Right atrium auricular region (tissue), 2 donors: ENCODE data around the gene SSBP3. TPM values are rescaled to one million over a fixed set of nuclear protein-coding genes. Genes with fewer than 3 reads are reported as not detected.

Experiments used
- DNase-seq: peaks from one replicate; pipeline ENCODE4 v3.0.0-alpha.2; 2019; ENCODE audit warnings: low spot score
- H3K27ac ChIP-seq, 2 donors: fragments of 200-600 bp; sonication (generic); 1 replicate in 1 of 2; 2 replicates in 1 of 2; pipeline ENCODE4 v1.5.1; 2016 to 2019
- H3K27me3 ChIP-seq, 2 donors: fragments of 200-600 bp; sonication (generic); one replicate each; pipeline versions ENCODE4 v1.5.1 to v1.6.0; 2017 to 2019
- H3K36me3 ChIP-seq: fragments of 200-600 bp; sonication (generic); one replicate; pipeline ENCODE4 v1.5.1; 2016
- H3K4me1 ChIP-seq, 2 donors: fragments of 200-600 bp; sonication (generic); one replicate each; pipeline versions ENCODE4 v1.5.1 to v1.6.0; 2017 to 2019
- H3K4me3 ChIP-seq, 2 donors: fragments of 200-600 bp; sonication (generic); 1 replicate in 1 of 2; 2 replicates in 1 of 2; pipeline ENCODE4 v1.5.1; 2017 to 2019; ENCODE audit warnings: mild to moderate bottlenecking in 1 of 2, moderate library complexity in 1 of 2
- H3K9me3 ChIP-seq, 2 donors: fragments of 200-600 bp; sonication (generic); one replicate each; pipeline ENCODE4 v1.5.1; 2019
- total RNA-seq, 2 donors: library from RNA; depleted of rRNA; stranded (reverse); fragments of >200 nt; gene quantifications; one replicate each; pipeline ENCODE4 v1.1.0, GENCODE V29; 2016
- TF ChIP-seq, protein P1 (sequence below), 2 donors: fragments of 200-600 bp; sonication (generic); IDR thresholded peaks; one replicate each; pipeline ENCODE4 v1.5.1; 2019; ENCODE audit warnings: antibody characterized with exemption in 2 of 2

Gene SSBP3
- total RNA-seq, 2 donors from 2014 or later, result 15.2 to 16.6 TPM

GRCh38 chr1:54178296-54179070 is 227.7 kb downstream of the SSBP3 start:
- Histone ChIP-seq H3K9me3 (no peaks in the 10 kb centered on the region), H3K36me3 (peaks cover 5% of the 10 kb centered on the region), H3K4me1 (no peaks in the 10 kb centered on the region)

DNA sequence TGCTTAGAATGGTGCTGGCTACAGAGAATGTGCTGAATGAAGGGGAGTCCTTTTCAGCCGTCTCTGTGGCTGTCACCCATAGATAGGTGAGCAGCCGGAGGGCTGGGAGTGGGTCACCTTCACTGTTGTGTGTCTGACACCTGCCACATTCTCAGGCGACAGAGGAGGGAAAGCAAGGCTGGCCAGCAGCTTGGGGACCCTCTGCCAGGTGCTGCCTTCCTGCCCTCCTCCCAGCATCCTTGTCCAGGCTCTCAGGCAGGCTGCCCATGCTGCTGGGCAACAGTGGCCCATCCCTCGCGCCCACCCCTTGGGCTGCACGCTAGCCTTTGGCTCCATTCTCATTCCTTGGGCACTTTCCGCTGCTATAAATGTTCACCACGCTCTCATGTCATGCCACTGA is 228.5 kb downstream of the SSBP3 start:
- Histone ChIP-seq H3K27ac (no peak overlapping the region), H3K4me1 (no peaks in the 10 kb centered on the region), H3K9me3 (no peaks in the 10 kb centered on the region), H3K36me3 (peaks cover 5% of the 10 kb centered on the region), H3K27me3 (no peaks in the 10 kb centered on the region), H3K4me3 (no peak overlapping the region)
- no peak for DNase-seq
- TF ChIP-seq, protein P1, sequence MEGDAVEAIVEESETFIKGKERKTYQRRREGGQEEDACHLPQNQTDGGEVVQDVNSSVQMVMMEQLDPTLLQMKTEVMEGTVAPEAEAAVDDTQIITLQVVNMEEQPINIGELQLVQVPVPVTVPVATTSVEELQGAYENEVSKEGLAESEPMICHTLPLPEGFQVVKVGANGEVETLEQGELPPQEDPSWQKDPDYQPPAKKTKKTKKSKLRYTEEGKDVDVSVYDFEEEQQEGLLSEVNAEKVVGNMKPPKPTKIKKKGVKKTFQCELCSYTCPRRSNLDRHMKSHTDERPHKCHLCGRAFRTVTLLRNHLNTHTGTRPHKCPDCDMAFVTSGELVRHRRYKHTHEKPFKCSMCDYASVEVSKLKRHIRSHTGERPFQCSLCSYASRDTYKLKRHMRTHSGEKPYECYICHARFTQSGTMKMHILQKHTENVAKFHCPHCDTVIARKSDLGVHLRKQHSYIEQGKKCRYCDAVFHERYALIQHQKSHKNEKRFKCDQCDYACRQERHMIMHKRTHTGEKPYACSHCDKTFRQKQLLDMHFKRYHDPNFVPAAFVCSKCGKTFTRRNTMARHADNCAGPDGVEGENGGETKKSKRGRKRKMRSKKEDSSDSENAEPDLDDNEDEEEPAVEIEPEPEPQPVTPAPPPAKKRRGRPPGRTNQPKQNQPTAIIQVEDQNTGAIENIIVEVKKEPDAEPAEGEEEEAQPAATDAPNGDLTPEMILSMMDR (IDR thresholded peaks at IDR 0.05), result no peak

More at GRCh38 chr1:54178296-54179070, 227.7 kb downstream of the SSBP3 start:
- no peak overlapping the region for H3K27ac ChIP-seq
- H3K4me3 ChIP-seq, result no peak overlapping the region
- TF ChIP-seq, protein P1 (IDR thresholded peaks at IDR 0.05), result no peak
- H3K27me3 ChIP-seq, result no peaks in the 10 kb centered on the region
- no peak for DNase-seq

DNA sequence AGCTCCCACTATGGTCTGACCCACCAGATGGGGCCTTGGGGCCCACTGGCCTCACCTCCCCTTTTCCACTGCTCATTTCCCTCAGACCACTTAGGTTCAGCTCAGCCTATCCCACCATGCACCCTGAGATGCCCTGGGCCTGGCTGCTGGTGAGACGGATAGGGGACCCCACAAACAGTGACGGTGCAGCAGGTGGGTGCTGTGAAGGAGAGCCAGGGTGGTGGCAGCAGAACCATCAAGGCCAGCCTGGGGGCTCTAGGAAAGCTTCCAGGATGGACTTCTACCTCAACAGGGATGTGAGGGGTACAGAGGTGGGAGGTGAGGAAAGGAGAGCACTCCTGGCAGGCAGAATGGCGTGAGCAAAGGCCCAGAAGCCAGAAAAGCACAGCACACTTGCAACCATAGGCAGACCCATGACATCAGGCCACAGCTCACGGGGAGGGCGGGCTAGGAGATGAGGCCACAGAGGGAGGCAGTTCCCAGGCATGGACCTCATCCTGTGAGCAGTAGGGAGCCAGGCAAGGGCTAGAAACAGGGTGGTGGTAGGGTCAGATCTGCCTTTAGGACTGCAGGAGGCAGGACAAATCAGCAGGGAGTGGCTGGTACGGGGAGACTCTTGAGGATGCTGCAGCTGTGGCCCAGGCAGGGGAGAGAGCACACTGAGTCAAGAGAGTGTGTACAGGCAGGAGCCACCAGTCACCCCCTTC is 229.4 kb downstream of the SSBP3 start:
- TF ChIP-seq, protein P1 (IDR thresholded peaks at IDR 0.05), result no peak
- Histone ChIP-seq H3K36me3 (peaks cover 5% of the 10 kb centered on the region), H3K27me3 (no peaks in the 10 kb centered on the region), H3K27ac (no peak overlapping the region), H3K4me3 (no peak overlapping the region), H3K9me3 (no peaks in the 10 kb centered on the region), H3K4me1 (no peaks in the 10 kb centered on the region)
- no peak for DNase-seq

Other genes starting within 250 kb of the SSBP3 start
- 1 to 10 TPM; 2.0 to 3.5 TPM for gene CYB5RL, start 206.4 kb downstream of the SSBP3 start, total RNA-seq
- gene MRPL37, start 206.2 kb downstream of the SSBP3 start, total RNA-seq, result 10 to 100 TPM; 63.1 to 75.9 TPM
- gene ACOT11, start 141.8 kb upstream of the SSBP3 start, total RNA-seq, result 10 to 100 TPM in 1 of 2 donors, 1 to 10 TPM in 1; 9.1 to 27.0 TPM
- under 1 TPM in 1 of 2 donors, not detected in 1; 0.63 TPM for gene FAM151A, start 217.1 kb upstream of the SSBP3 start, total RNA-seq
- gene MROH7, start 235.4 kb upstream of the SSBP3 start, total RNA-seq, result 1 to 10 TPM; 5.5 to 6.9 TPM